Measurements from ENCODE around the gene ZNF30.
A peak's percentile ranks its signal among the peaks of the same experiment; 100 is the strongest.

The ZNF30 gene

DNA sequence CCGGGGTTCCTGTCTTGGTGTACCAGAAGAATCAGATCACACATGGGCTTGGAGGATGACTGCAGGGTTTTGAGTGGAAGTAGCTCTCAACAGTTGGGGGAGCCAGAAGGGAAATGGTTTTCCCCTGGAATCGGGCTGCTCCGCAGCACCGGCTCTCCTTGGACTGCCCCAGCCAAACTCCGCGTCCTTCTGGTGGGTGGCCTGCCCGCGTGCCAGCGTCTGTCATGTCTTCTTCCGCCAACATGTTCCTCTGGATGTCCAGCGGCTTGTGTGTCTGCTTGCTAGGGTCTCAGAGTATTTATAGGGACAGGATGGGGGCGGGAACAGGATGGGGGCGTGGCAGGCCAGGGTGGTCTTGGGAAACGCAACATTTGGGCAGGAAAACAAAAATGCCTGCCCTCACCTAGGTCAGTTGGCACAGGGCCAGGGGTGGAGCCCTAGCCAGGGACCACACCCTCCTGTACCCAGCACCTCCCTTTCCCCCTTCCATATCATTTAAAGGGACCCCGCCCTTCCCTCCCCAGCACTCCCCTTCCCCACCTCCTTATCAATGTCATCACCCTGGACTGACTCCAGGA is 1.3 kb upstream of the ZNF30 start:
- no peak for FAIRE-seq
- no peak for TF ChIP-seq POLR2A (IDR thresholded peaks at IDR 0.05; ENCODE audit: low read depth, low read length)
- no peak for DNase-seq (ENCODE audit: insufficient read length, low spot score)

DNA sequence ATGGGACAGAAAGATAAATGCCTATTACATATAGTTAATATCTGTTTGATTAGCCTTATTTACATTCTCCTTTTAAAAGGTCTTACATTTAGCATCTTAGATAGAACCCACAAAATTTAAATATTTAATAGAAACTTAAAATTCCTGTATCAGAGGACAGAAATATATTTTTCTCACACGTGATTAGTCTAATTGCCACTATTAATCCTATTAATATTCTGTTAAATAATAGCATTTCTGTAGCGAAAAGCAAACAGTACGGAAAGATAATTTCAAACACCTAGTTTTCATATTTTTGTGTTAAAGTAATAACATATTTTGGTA is 380 bp upstream of the ZNF30 start:
- TF ChIP-seq POU2F2 (IDR thresholded peaks at IDR 0.05; ENCODE audit: low read depth, low read length) (no peak), TAF1 (IDR thresholded peaks at IDR 0.05; ENCODE audit: low read depth, low read length) (no peak), PAX5 (IDR thresholded peaks at IDR 0.05; ENCODE audit: insufficient read depth, low read length, severe bottlenecking) (no peak), POLR2AphosphoS5 (IDR thresholded peaks at IDR 0.05; ENCODE audit: low read depth, low read length) (no peak), SPI1 (IDR thresholded peaks at IDR 0.05; ENCODE audit: low read depth, low read length) (no peak), POLR2A (IDR thresholded peaks at IDR 0.05; ENCODE audit: low read depth, low read length) (no peak)
- no peak for DNase-seq (ENCODE audit: insufficient read length, low spot score)
- FAIRE-seq: no peak

DNA sequence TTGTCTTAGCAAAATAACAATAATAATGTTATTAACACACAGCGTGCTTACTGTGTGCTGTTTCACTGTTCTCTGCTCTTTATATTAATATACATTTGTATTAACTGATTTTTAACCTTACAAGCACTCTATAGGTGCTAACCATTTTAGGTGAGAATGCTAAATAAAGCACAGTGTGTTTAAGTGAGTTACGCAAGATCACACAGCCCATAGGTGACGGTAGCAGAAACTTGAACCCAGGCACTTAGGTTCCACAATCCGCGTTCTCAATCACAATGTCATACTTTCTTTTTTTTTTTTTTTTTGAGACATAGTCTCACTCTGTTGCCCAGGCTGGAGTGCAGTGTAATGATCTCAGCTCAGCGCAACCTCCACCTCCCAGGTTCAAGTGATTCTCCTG is 5.8 kb downstream of the ZNF30 start:
- TF ChIP-seq SPI1 (IDR thresholded peaks at IDR 0.05; ENCODE audit: low read depth, low read length): no peak
- TF ChIP-seq PAX5 (IDR thresholded peaks at IDR 0.05; ENCODE audit: insufficient read depth, low read length, severe bottlenecking): no peak
- TF ChIP-seq POU2F2 (IDR thresholded peaks at IDR 0.05; ENCODE audit: low read depth, low read length): no peak
- no peak for TF ChIP-seq POLR2A (IDR thresholded peaks at IDR 0.05; ENCODE audit: low read depth, low read length)
- TF ChIP-seq POLR2AphosphoS5 (IDR thresholded peaks at IDR 0.05; ENCODE audit: low read depth, low read length): no peak
- TF ChIP-seq TAF1 (IDR thresholded peaks at IDR 0.05; ENCODE audit: low read depth, low read length): no peak
- DNase-seq (ENCODE audit: insufficient read length, low spot score) (no peak), FAIRE-seq (no peak)

DNA sequence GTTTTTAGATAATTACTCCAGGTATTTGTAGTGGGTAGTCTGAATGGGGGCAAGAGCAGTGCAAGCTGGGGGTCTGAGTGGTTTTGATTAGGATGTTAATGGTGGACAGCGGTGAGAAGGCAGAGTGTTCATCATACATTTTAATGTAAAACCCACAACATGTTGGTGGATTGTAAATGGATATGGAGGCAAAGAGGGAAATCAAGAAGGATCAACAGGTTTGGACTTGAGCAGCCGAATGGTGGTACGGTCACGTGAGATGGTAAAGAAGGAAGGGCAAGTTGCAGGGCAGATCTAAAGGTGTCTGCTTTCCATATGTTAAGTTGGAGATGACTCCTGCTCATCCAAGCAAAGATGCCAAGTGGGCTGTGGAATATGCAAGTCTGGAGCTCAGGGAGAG is 9.5 kb downstream of the ZNF30 start:
- FAIRE-seq (no peak), DNase-seq (ENCODE audit: insufficient read length, low spot score) (no peak)
- TF ChIP-seq TAF1 (IDR thresholded peaks at IDR 0.05; ENCODE audit: low read depth, low read length): no peak
- no peak for TF ChIP-seq PAX5 (IDR thresholded peaks at IDR 0.05; ENCODE audit: insufficient read depth, low read length, severe bottlenecking)
- TF ChIP-seq SPI1 (IDR thresholded peaks at IDR 0.05; ENCODE audit: low read depth, low read length): no peak
- no peak for TF ChIP-seq POU2F2 (IDR thresholded peaks at IDR 0.05; ENCODE audit: low read depth, low read length)
- no peak for TF ChIP-seq POLR2AphosphoS5 (IDR thresholded peaks at IDR 0.05; ENCODE audit: low read depth, low read length)
- TF ChIP-seq POLR2A (IDR thresholded peaks at IDR 0.05; ENCODE audit: low read depth, low read length): no peak

DNA sequence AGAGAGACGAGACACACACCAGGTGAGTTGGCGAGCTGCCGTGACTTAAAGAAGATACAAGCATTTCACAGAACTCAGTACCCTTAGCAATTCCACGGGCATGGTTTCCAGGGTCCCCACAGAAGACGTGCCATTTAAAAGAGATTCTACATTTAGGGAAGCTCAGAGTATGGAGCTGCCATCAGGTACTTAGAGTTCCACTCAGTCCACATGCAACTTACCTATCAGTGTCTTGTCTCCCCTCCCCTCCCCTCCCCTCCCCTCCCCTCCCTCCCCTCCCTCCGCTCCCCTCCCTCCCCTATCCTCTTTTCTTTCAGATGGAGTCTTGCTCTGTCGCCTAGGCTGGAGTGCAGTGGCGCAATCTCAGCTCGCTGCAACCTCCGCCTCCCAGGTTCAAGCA is 12.2 kb downstream of the ZNF30 start:
- DNase-seq (ENCODE audit: insufficient read length, low spot score) (no peak), FAIRE-seq (no peak)
- TF ChIP-seq POLR2AphosphoS5 (IDR thresholded peaks at IDR 0.05; ENCODE audit: low read depth, low read length) (no peak), PAX5 (IDR thresholded peaks at IDR 0.05; ENCODE audit: insufficient read depth, low read length, severe bottlenecking) (no peak), SPI1 (IDR thresholded peaks at IDR 0.05; ENCODE audit: low read depth, low read length) (no peak), TAF1 (IDR thresholded peaks at IDR 0.05; ENCODE audit: low read depth, low read length) (no peak), POU2F2 (IDR thresholded peaks at IDR 0.05; ENCODE audit: low read depth, low read length) (no peak), POLR2A (IDR thresholded peaks at IDR 0.05; ENCODE audit: low read depth, low read length) (no peak)

DNA sequence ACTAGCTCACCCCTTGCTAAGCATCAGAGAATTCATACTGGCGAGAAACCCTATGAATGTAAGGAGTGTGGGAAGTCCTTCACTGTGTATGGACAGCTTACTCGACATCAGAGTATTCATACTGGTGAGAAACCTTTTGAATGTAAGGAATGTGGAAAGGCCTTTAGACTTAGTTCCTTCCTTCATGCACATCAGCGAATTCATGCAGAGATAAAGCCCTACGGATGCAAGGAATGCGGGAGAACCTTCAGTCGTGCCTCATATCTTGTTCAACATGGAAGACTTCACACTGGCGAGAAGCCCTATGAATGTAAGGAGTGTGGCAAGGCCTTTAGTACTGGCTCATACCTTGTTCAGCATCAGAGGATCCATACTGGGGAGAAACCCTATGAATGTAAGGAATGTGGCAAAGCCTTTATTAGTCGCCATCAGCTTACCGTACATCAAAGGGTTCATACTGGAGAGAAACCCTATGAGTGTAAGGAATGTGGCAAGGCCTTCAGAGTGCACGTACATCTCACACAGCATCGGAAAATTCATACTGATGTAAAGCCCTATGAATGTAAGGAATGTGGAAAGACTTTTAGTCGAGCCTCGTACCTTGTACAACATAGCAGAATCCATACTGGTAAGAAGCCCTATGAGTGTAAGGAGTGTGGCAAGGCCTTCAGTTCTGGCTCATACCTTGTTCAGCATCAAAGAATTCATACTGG is 17.3 kb downstream of the ZNF30 start:
- TF ChIP-seq SPI1 (IDR thresholded peaks at IDR 0.05; ENCODE audit: low read depth, low read length) (no peak), PAX5 (IDR thresholded peaks at IDR 0.05; ENCODE audit: insufficient read depth, low read length, severe bottlenecking) (no peak), POLR2A (IDR thresholded peaks at IDR 0.05; ENCODE audit: low read depth, low read length) (no peak), POU2F2 (IDR thresholded peaks at IDR 0.05; ENCODE audit: low read depth, low read length) (no peak)
- FAIRE-seq (peak; percentile 23), DNase-seq (ENCODE audit: insufficient read length, low spot score) (no peak)

DNA sequence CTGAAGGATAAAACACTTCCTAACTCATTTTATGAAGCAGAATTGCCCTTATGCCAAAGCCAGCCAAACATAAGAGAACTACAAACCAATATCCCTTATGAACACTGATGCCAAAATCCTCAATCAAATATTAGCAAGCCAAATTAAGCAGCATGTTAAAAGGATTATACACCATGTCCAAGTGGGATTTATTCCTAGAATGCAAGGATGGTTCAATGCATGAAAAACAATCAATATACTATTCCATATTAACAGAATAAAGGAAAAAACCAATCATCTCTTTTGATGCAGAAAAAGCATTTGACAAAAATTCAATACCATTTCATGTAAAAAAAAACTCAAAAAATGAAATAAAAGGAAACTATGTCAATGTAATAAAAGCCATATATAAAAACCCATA is 26.4 kb downstream of the ZNF30 start:
- no peak for DNase-seq (ENCODE audit: insufficient read length, low spot score)
- no peak for FAIRE-seq
- TF ChIP-seq PAX5 (IDR thresholded peaks at IDR 0.05; ENCODE audit: insufficient read depth, low read length, severe bottlenecking) (no peak), POLR2AphosphoS5 (IDR thresholded peaks at IDR 0.05; ENCODE audit: low read depth, low read length) (no peak), POLR2A (IDR thresholded peaks at IDR 0.05; ENCODE audit: low read depth, low read length) (no peak), TAF1 (IDR thresholded peaks at IDR 0.05; ENCODE audit: low read depth, low read length) (no peak), SPI1 (IDR thresholded peaks at IDR 0.05; ENCODE audit: low read depth, low read length) (no peak), POU2F2 (IDR thresholded peaks at IDR 0.05; ENCODE audit: low read depth, low read length) (no peak)

DNA sequence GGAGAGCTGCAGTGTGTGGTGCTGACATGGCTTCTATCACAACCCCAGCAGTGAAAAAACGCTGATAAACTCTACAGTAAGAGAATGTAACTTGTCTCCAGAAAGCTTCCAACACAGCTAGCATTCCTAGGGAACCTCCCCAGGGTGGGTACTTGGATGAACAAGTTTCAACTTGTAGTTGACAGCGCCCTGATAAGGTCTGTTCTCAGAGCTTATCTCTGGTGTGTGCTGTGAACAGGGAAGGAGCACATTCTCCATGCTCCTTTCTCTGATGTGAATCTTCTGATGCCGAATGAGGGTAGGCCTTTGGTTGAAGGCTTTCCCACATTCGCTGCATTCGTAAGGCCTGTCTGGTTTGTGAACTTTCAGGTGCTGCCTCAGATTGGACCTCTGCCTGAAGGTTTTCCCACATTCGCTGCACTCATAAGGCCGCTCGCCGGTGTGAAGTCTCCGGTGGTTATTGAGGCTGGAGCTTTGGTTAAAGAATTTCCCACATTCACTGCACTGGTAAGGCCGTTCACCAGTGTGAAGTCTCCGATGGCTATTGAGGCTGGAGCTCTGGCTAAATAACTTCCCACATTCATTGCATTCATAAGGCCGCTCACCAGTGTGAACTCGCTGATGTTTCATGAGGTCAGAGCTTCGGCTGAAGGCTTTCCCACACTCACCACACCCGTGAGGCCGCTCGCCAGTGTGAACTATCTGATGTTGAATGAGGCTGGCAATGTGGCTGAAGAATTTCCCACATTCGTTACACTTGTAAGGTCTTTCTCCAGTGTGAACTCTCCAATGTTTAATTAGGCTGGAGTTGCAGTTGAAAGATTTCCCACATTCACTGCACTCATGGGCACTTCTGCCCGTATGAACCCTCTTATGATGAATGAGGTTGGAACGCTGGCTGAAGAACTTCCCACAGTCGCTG is 31.4 kb downstream of the ZNF30 start:
- no peak for DNase-seq (ENCODE audit: insufficient read length, low spot score)
- TF ChIP-seq POLR2A (IDR thresholded peaks at IDR 0.05; ENCODE audit: low read depth, low read length): no peak
- TF ChIP-seq SPI1 (IDR thresholded peaks at IDR 0.05; ENCODE audit: low read depth, low read length): no peak
- no peak for TF ChIP-seq POLR2AphosphoS5 (IDR thresholded peaks at IDR 0.05; ENCODE audit: low read depth, low read length)
- TF ChIP-seq TAF1 (IDR thresholded peaks at IDR 0.05; ENCODE audit: low read depth, low read length): no peak
- no peak for TF ChIP-seq POU2F2 (IDR thresholded peaks at IDR 0.05; ENCODE audit: low read depth, low read length)
- TF ChIP-seq PAX5 (IDR thresholded peaks at IDR 0.05; ENCODE audit: insufficient read depth, low read length, severe bottlenecking): no peak
- no peak for FAIRE-seq

DNA sequence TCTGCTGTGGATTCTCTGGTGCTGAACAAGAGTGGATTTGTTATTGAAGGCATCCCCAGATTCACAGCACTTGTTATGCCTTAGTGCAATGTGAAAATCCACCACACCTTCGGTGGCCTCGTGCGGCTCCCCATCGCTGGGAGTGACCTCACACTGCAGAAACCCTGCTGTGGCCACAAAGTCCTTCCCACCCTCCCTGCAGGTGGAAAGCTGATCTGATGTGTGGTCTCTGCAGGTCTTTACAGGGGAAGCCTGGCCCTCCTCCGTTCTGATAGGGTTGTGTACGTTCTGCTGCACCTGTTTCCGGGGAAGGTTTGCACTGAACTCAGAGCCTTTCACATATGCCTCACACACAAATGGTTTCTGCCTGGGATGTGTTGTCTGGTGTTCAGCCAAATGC is 32.3 kb downstream of the ZNF30 start:
- TF ChIP-seq PAX5 (IDR thresholded peaks at IDR 0.05; ENCODE audit: insufficient read depth, low read length, severe bottlenecking): no peak
- no peak for TF ChIP-seq POU2F2 (IDR thresholded peaks at IDR 0.05; ENCODE audit: low read depth, low read length)
- no peak for TF ChIP-seq POLR2A (IDR thresholded peaks at IDR 0.05; ENCODE audit: low read depth, low read length)
- no peak for TF ChIP-seq SPI1 (IDR thresholded peaks at IDR 0.05; ENCODE audit: low read depth, low read length)
- TF ChIP-seq TAF1 (IDR thresholded peaks at IDR 0.05; ENCODE audit: low read depth, low read length): no peak
- FAIRE-seq (no peak), DNase-seq (ENCODE audit: insufficient read length, low spot score) (no peak)
